ENCODE results near the gene SRSF2. TPM values are rescaled to one million over a fixed set of nuclear protein-coding genes. Genes with fewer than 3 reads are reported as not detected.

Gene SRSF2
- total and polyA plus RNA-seq, 9 of the 15 experiments (the other 6 are each of a cell fraction or from before 2014, with no cell fraction given): 161 to 583 (median 393) TPM

DNA sequence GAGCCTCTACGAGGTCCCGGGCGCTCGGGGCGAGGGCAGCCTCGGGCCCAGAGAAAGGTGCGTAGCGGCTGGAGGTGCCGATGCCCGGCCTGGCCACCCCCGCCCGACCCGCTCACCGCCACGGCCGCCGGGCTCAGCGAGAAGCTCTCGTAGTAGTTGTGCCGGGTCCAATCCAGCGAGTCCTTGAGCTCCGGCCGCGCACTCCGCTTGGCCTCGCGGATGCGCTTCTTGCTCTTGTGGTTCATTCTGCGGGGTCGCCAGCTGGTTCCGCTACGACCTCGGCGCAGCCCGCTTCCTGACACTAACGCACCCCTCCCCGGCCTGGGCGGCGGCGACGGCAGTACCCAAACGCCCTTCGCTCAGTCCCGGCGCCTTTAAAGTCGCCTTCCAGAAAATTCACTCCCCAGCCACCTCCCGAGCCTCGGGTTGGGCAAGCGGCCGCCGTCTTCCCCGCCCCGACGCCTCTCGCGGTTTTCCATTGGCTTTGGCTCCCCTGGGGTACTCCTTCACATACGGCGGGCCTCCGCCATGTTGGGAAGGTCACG is 10.8 kb downstream of the SRSF2 start, which contains the start of gene JMJD6 (continued):
- TF ChIP-seq, protein P1, sequence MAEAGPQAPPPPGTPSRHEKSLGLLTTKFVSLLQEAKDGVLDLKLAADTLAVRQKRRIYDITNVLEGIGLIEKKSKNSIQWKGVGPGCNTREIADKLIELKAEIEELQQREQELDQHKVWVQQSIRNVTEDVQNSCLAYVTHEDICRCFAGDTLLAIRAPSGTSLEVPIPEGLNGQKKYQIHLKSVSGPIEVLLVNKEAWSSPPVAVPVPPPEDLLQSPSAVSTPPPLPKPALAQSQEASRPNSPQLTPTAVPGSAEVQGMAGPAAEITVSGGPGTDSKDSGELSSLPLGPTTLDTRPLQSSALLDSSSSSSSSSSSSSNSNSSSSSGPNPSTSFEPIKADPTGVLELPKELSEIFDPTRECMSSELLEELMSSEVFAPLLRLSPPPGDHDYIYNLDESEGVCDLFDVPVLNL (CRISPR knock-in tag; IDR thresholded peaks at IDR 0.05; ENCODE audit: low read depth): no peak
- TF ChIP-seq GABPB1 (CRISPR knock-in tag; IDR thresholded peaks at IDR 0.05): no peak
- TF ChIP-seq NBN (IDR thresholded peaks at IDR 0.05; ENCODE audit: low read depth): peak; percentile 10; the same call in 1 of the 2 replicates
- TF ChIP-seq GABPA (tag; conservative IDR thresholded peaks at IDR 0.05; ENCODE audit: low read depth): no peak
- TF ChIP-seq SIX5 (IDR thresholded peaks at IDR 0.05; ENCODE audit: borderline replicate concordance in 1 of 2, insufficient read depth in 1 of 2, low read depth in 1 of 2, low read length in 2 of 2): peak; percentile 56 to 65
- TF ChIP-seq PURB (CRISPR knock-in tag; IDR thresholded peaks at IDR 0.05; ENCODE audit: low read depth): no peak
- TF ChIP-seq, protein P2, sequence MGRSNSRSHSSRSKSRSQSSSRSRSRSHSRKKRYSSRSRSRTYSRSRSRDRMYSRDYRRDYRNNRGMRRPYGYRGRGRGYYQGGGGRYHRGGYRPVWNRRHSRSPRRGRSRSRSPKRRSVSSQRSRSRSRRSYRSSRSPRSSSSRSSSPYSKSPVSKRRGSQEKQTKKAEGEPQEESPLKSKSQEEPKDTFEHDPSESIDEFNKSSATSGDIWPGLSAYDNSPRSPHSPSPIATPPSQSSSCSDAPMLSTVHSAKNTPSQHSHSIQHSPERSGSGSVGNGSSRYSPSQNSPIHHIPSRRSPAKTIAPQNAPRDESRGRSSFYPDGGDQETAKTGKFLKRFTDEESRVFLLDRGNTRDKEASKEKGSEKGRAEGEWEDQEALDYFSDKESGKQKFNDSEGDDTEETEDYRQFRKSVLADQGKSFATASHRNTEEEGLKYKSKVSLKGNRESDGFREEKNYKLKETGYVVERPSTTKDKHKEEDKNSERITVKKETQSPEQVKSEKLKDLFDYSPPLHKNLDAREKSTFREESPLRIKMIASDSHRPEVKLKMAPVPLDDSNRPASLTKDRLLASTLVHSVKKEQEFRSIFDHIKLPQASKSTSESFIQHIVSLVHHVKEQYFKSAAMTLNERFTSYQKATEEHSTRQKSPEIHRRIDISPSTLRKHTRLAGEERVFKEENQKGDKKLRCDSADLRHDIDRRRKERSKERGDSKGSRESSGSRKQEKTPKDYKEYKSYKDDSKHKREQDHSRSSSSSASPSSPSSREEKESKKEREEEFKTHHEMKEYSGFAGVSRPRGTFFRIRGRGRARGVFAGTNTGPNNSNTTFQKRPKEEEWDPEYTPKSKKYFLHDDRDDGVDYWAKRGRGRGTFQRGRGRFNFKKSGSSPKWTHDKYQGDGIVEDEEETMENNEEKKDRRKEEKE (IDR thresholded peaks at IDR 0.05; ENCODE audit: borderline replicate concordance in 1 of 2, control insufficient read depth in 1 of 2, low read depth in 2 of 2, low read length in 1 of 2): no peak
- TF ChIP-seq, protein P3, sequence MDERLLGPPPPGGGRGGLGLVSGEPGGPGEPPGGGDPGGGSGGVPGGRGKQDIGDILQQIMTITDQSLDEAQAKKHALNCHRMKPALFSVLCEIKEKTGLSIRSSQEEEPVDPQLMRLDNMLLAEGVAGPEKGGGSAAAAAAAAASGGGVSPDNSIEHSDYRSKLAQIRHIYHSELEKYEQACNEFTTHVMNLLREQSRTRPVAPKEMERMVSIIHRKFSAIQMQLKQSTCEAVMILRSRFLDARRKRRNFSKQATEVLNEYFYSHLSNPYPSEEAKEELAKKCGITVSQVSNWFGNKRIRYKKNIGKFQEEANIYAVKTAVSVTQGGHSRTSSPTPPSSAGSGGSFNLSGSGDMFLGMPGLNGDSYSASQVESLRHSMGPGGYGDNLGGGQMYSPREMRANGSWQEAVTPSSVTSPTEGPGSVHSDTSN (CRISPR knock-in tag; IDR thresholded peaks at IDR 0.05; ENCODE audit: low read depth): no peak
- TF ChIP-seq, protein P3 (tag; conservative IDR thresholded peaks at IDR 0.05; ENCODE audit: low read depth): no peak
- TF ChIP-seq TEAD4 (IDR thresholded peaks at IDR 0.05; ENCODE audit: low read length): no peak
- TF ChIP-seq TEAD4 (CRISPR knock-in tag; IDR thresholded peaks at IDR 0.05; ENCODE audit: borderline replicate concordance): 0 out of 2 replicates have a peak, but pooled peaks have one; percentile 49
- TF ChIP-seq RBM39 (optimal IDR thresholded peaks at IDR 0.05; ENCODE audit: low read depth, low read length): no peak
- no peak for TF ChIP-seq FOSL1 (tag; conservative IDR thresholded peaks at IDR 0.05)
- peak; percentile 76 for TF ChIP-seq CXXC5 (CRISPR knock-in tag; IDR thresholded peaks at IDR 0.05)
- TF ChIP-seq STAT5B (CRISPR knock-in tag; IDR thresholded peaks at IDR 0.05): no peak
- no peak for TF ChIP-seq HSF4 (CRISPR knock-in tag; IDR thresholded peaks at IDR 0.05; ENCODE audit: borderline replicate concordance)
- peak in 1 of 2 experiments; percentile 29; a peak in 1 of 4 replicates for TF ChIP-seq TBL1XR1 (IDR thresholded peaks at IDR 0.05; ENCODE audit: low read length in 2 of 2)
- TF ChIP-seq NFIX (CRISPR knock-in tag; IDR thresholded peaks at IDR 0.05; ENCODE audit: low read depth): no peak
- no peak for TF ChIP-seq SAFB2 (IDR thresholded peaks at IDR 0.05; ENCODE audit: borderline replicate concordance, low read depth, low read length, severe bottlenecking)
- no peak for TF ChIP-seq MCM7 (IDR thresholded peaks at IDR 0.05)

Data from K562 (cell line).